GM12891 (cell line): Measurements from ENCODE around the gene LONP2.

Experiments
- PAX5 ChIP-seq: IDR thresholded peaks from 2 replicates; pipeline ENCODE4 v1.6.1; 2011; ENCODE audit warnings: low read length, moderate library complexity, mild to moderate bottlenecking; ENCODE audit not compliant: insufficient read depth, severe bottlenecking
- POLR2A ChIP-seq: IDR thresholded peaks from 2 replicates; pipeline ENCODE4 v1.6.1; 2011; ENCODE audit warnings: low read depth, low read length, control low read depth
- POLR2AphosphoS5 ChIP-seq: IDR thresholded peaks from 2 replicates; pipeline ENCODE4 v1.6.1; 2011; ENCODE audit warnings: low read depth, low read length, control low read depth
- POU2F2 ChIP-seq: IDR thresholded peaks from 2 replicates; pipeline ENCODE4 v1.6.1; 2011; ENCODE audit warnings: low read depth, mild to moderate bottlenecking, control low read depth, low read length, moderate library complexity
- SPI1 ChIP-seq: IDR thresholded peaks from 2 replicates; pipeline ENCODE4 v1.6.1; 2011; ENCODE audit warnings: low read depth, low read length, control low read depth
- TAF1 ChIP-seq: IDR thresholded peaks from 2 replicates; pipeline ENCODE4 v1.6.1; 2011; ENCODE audit warnings: low read depth, low read length, control low read depth

DNA sequence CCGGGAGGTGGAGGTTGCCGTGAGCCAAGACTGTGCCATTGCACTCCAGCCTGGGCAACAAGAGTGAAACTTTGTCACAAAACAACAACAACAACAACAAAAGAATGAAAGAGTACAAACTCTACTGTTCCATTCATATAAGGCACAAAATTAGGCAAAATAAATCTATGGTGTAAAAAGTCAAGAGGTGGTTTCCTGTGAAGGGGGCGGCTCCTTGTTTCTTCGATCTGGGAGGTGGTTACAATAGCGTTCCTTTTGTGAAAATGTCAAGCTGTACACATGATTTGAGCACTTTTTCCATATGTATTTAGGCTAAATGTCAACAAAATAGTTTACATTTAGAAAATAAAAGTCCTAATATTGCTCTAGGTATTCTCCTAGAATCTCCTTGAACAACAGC is 134.2 kb downstream of the LONP2 start:
- TF ChIP-seq POLR2A (no peak), POLR2AphosphoS5 (no peak), TAF1 (no peak), SPI1 (no peak), PAX5 (no peak), POU2F2 (no peak)
